ENCODE results near the gene HAUS3. TPM values are rescaled to one million over a fixed set of nuclear protein-coding genes. Genes with fewer than 3 reads are reported as not detected.
"Not testable (repeated sequence)": the region's sequence is repeated elsewhere in the genome, so short reads cannot be mapped to it uniquely, and the experiment has no call there.

The HAUS3 gene
- total RNA-seq, 1 donor = 18.9 TPM

- TF ChIP-seq, protein P1, sequence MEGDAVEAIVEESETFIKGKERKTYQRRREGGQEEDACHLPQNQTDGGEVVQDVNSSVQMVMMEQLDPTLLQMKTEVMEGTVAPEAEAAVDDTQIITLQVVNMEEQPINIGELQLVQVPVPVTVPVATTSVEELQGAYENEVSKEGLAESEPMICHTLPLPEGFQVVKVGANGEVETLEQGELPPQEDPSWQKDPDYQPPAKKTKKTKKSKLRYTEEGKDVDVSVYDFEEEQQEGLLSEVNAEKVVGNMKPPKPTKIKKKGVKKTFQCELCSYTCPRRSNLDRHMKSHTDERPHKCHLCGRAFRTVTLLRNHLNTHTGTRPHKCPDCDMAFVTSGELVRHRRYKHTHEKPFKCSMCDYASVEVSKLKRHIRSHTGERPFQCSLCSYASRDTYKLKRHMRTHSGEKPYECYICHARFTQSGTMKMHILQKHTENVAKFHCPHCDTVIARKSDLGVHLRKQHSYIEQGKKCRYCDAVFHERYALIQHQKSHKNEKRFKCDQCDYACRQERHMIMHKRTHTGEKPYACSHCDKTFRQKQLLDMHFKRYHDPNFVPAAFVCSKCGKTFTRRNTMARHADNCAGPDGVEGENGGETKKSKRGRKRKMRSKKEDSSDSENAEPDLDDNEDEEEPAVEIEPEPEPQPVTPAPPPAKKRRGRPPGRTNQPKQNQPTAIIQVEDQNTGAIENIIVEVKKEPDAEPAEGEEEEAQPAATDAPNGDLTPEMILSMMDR (IDR thresholded peaks at IDR 0.05; ENCODE audit: insufficient read depth, low read length) = no peak
- DNase-seq (ENCODE audit: low read depth) = no peak
Measured at GRCh38 chr4:2231082-2231481, 10.8 kb downstream of the HAUS3 start.

DNA sequence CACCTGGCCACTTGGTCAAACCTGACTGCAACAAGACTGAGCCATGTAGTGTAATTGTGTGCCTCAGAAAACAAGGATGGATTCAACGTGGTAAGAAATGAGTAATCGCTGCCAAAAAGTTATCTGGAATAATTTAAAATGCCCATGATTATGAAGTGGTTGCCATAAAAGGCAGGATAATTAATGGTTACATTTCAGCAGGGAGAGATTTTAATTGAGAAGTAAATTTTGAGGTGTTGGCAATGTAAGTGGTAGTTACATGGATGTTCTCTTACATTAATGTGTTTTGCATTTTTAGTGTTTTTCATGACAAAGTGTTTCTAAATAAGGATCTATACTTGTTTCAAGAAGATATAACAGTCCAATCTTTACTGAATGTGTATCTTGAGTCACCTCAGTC, 15.7 kb downstream of the HAUS3 start:
- TF ChIP-seq, protein P1 (IDR thresholded peaks at IDR 0.05; ENCODE audit: insufficient read depth, low read length) = no peak
- no peak overlapping the region for H3K4me3 ChIP-seq (ENCODE audit: low read depth, low read length)
- DNase-seq (ENCODE audit: low read depth) = no peak

More at GRCh38 chr4:2231082-2231481, 10.8 kb downstream of the HAUS3 start:
- no peak overlapping the region for H3K4me3 ChIP-seq (ENCODE audit: low read depth, low read length)

DNA sequence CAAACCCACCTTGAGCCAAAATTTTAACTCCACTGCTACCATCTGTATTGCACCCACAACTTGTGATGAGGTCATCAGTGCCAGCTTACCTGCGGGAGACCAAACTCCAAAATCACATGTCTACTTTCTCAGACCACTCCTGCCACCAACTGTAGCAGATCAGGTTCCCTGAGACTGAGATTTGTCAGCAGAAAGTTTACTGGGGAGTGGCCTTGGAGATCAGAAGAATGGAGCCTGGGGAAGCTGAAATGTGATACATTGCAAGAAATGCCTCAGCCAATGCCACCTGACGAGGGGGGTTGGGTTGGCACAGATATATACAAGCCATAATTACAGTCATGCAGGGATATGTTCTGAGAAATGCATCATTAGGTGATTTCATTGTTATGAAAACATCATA, 19.1 kb downstream of the HAUS3 start:
- TF ChIP-seq, protein P1 (IDR thresholded peaks at IDR 0.05; ENCODE audit: insufficient read depth, low read length) = no peak
- H3K4me3 ChIP-seq (ENCODE audit: low read depth, low read length) = no peak overlapping the region
- no peak for DNase-seq (ENCODE audit: low read depth)

DNA sequence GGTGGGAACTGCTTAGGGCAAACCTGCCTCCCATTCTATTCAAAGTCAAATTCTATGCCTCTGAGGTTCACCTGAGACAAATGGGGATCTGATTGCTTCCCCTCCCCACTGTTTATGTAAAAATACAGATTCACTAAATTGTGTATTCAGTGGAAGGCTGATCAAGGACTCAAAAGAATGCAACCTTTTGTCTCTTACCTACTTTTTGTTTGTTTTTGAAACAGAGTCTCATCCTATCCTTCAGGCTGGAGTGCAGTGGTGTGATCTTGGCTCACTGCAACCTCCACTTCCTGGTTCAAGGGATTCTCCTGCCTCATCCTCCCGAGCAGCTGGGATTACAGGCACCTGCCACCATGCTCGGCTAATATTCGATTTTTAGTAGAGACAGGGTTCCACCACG, 20.5 kb downstream of the HAUS3 start:
- DNase-seq (ENCODE audit: low read depth); H3K4me3 ChIP-seq (ENCODE audit: low read depth, low read length): not testable (repeated sequence)

GRCh38 chr4:2220016-2220630, 21.8 kb downstream of the HAUS3 start:
- DNase-seq (ENCODE audit: low read depth) = peak; percentile 79
- TF ChIP-seq, protein P1 (IDR thresholded peaks at IDR 0.05; ENCODE audit: insufficient read depth, low read length) = peak; percentile 96
- no peak overlapping the region for H3K4me3 ChIP-seq (ENCODE audit: low read depth, low read length)

- H3K4me3 ChIP-seq (ENCODE audit: low read depth, low read length) = no peak overlapping the region
- TF ChIP-seq, protein P1 (IDR thresholded peaks at IDR 0.05; ENCODE audit: insufficient read depth, low read length) = no peak
- DNase-seq (ENCODE audit: low read depth) = no peak
Measured at GRCh38 chr4:2219233-2219760, 22.6 kb downstream of the HAUS3 start.

DNA sequence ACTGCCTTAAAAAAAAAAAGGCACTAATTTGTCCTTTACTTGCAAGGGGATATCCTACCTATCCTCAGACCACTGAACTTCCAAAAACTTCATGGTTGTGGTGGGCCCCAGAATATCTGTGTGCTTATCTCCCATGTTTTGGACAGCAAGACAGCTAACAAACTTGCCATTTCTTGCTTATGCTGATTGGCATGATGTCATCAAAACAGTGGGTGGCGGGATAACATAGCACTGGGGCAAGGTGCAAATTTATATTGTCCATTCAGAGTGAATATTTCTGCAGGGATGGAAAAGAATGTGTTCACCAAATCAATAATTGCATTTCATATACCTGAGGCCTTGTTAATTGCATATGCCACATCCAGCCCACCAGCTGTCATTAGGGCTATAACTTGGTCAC, 23.5 kb downstream of the HAUS3 start:
- TF ChIP-seq, protein P1 (IDR thresholded peaks at IDR 0.05; ENCODE audit: insufficient read depth, low read length) = no peak
- no peak for DNase-seq (ENCODE audit: low read depth)
- H3K4me3 ChIP-seq (ENCODE audit: low read depth, low read length) = no peak overlapping the region
